Lower lobe of right lung (tissue), 2 donors: ENCODE data around the gene MAGI2. TPM values are rescaled to one million over a fixed set of nuclear protein-coding genes. Genes with fewer than 3 reads are reported as not detected.

ENCODE experiments used
- ATAC-seq, 2 donors: fragments of 200-7000 bp; cut with Tn5 transposase; one replicate each; pipeline ENCODE4 v1.9.1; 2020 to 2022; ENCODE audit warnings: mild to moderate bottlenecking in 2 of 2, moderate library complexity in 2 of 2
- DNase-seq: peaks from one replicate; pipeline ENCODE4 v3.0.0-alpha.2; 2020
- H3K27ac ChIP-seq: fragments of 200-600 bp; one replicate; pipeline ENCODE4 v1.8.0; 2022
- H3K27me3 ChIP-seq: fragments of 200-600 bp; one replicate; pipeline ENCODE4 v1.8.0; 2022; ENCODE audit warnings: low read depth
- H3K36me3 ChIP-seq: fragments of 200-600 bp; one replicate; pipeline ENCODE4 v1.8.0; 2022; ENCODE audit warnings: mild to moderate bottlenecking
- H3K4me1 ChIP-seq: fragments of 200-600 bp; one replicate; pipeline ENCODE4 v1.8.0; 2022
- H3K4me3 ChIP-seq: fragments of 200-600 bp; one replicate; pipeline ENCODE4 v1.8.0; 2022; ENCODE audit warnings: mild to moderate bottlenecking
- H3K9me3 ChIP-seq: fragments of 200-600 bp; one replicate; pipeline ENCODE4 v1.8.0; 2022
- intact Hi-C: fragments of 100-400 bp; cut with DNase I; formaldehyde crosslinking; loops from one replicate; pipeline ENCODE4 v1.11.0; 2022
- total RNA-seq: library from RNA; stranded (reverse); fragmentation: NEBNext Ultra II Directional; extraction: Animal tissue kit (Norgen Biotek cat#: 25700); gene quantifications from one replicate; pipeline ENCODE4 v1.2.1, GENCODE V29; 2021
- TF ChIP-seq, protein P1 (sequence below): fragments of 200-600 bp; IDR thresholded peaks from one replicate; pipeline ENCODE4 v1.8.0; 2022; ENCODE audit warnings: antibody characterized with exemption, mild to moderate bottlenecking
- donor health status: DM: no; HTN: yes; CAD: no; lungs with severe emphysema.

Gene MAGI2
- total RNA-seq, 1 donor from 2014 or later, result 15.3 TPM

DNA sequence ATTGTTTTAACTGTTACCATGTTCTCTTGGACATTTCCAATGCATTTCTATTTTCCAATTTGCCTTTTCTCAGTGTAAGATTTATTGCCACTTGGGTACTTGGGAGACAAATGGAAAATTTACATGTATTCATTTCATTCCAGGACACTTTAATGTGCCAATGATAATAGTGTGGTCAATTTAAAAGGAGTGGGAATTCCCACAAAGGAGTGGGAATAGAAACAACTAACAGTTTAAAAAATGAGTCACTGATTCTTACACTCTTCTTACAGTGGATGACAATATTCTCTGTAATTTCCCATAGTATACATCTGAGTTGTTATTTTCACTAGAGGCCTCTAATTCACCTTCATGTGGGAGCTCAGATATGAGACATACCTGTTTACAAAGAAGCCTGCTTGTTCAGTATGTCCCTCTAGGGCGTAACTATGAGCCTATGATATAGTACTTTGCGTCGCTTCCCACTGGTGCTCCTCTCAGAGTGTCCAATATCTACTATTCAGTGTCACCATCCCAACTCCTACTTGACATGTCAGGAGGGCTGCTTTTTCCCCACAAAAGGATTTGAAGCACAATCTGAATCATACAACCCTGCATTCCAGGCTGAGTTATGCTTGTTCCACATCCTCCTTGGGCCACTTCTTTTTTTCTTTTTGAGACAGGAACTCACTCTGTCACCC is 1353.6 kb downstream of the MAGI2 start:
- Histone ChIP-seq H3K27me3 (no peaks in the 10 kb centered on the region), H3K27ac (no peak overlapping the region), H3K36me3 (no peaks in the 10 kb centered on the region), H3K4me3 (no peak overlapping the region), H3K9me3 (no peaks in the 10 kb centered on the region), H3K4me1 (no peaks in the 10 kb centered on the region)
- intact Hi-C loops, result no loop called here
- ATAC-seq, result no peak
- no peak for DNase-seq
- TF ChIP-seq, protein P1, sequence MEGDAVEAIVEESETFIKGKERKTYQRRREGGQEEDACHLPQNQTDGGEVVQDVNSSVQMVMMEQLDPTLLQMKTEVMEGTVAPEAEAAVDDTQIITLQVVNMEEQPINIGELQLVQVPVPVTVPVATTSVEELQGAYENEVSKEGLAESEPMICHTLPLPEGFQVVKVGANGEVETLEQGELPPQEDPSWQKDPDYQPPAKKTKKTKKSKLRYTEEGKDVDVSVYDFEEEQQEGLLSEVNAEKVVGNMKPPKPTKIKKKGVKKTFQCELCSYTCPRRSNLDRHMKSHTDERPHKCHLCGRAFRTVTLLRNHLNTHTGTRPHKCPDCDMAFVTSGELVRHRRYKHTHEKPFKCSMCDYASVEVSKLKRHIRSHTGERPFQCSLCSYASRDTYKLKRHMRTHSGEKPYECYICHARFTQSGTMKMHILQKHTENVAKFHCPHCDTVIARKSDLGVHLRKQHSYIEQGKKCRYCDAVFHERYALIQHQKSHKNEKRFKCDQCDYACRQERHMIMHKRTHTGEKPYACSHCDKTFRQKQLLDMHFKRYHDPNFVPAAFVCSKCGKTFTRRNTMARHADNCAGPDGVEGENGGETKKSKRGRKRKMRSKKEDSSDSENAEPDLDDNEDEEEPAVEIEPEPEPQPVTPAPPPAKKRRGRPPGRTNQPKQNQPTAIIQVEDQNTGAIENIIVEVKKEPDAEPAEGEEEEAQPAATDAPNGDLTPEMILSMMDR, result no peak

DNA sequence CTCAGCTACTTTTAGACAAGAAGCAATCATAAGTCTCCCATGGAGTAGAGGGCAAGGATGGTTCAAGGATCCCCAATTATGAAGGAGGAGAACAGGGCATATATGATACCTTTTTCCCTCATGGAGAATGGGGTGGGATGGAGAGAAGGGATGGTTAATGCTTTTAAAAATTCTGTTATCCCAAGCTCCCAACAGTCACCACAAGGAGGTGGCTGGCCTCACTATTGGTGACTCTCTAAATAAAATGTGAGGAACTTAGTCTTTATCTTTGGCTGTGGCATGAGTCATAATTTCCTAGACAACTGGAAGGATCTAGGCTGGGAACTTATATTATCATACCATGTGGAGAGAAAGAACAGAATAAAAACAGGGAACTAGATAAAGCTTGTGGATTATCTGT is 1357.9 kb downstream of the MAGI2 start:
- TF ChIP-seq, protein P1, result no peak
- no peak for ATAC-seq
- Histone ChIP-seq H3K27me3 (no peaks in the 10 kb centered on the region), H3K9me3 (no peaks in the 10 kb centered on the region), H3K4me1 (no peaks in the 10 kb centered on the region), H3K27ac (no peak overlapping the region), H3K4me3 (no peak overlapping the region), H3K36me3 (no peaks in the 10 kb centered on the region)
- intact Hi-C loops, result no loop called here
- DNase-seq, result no peak

DNA sequence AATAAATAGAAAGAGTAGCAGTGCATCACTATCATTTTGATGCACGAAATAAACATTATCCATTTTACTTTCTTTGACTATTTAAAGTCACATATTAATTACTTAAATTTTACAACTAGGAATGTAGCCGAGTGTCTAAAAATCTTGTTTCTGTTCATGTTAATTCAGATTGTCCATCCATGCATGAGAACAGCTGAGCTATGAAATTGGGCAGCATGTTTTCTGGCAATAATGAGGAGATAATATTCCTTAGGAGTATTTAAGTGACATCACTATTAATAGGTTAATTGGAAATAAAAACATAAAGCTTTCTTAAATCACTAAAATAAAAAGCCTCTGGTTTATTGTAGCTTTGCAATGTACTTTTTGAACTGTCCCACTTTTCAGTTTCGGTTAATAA is 1361.1 kb downstream of the MAGI2 start:
- no peak overlapping the region for H3K4me3 ChIP-seq
- H3K4me1 ChIP-seq, result no peaks in the 10 kb centered on the region
- no peaks in the 10 kb centered on the region for H3K9me3 ChIP-seq
- H3K27me3 ChIP-seq, result no peaks in the 10 kb centered on the region
- H3K36me3 ChIP-seq, result no peaks in the 10 kb centered on the region
- ATAC-seq, result no peak
- TF ChIP-seq, protein P1, result no peak
- H3K27ac ChIP-seq, result no peak overlapping the region
- no peak for DNase-seq
- intact Hi-C loops, result no loop called here

DNA sequence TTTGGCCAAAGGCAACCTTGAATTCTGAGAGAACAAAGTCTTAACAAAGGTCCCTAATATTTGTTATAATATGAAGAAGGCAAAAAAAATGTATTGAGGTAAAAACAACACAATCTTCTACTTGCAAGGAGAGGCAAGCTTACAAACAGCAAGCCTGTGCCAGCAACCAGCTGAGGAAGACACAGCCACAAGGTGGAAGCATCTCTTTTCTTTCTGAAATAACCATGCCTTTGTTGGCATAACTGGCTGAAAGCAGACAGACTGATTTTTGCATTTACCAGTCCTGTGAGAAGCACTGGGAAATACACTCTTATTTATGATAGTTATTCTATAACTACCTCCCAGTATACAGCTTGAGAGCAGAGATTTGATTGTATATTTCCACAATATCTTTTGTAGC is 1362.9 kb downstream of the MAGI2 start:
- no peaks in the 10 kb centered on the region for H3K36me3 ChIP-seq
- H3K4me1 ChIP-seq, result no peaks in the 10 kb centered on the region
- no peak overlapping the region for H3K27ac ChIP-seq
- no peak overlapping the region for H3K4me3 ChIP-seq
- DNase-seq (no peak), ATAC-seq (no peak)
- no peaks in the 10 kb centered on the region for H3K9me3 ChIP-seq
- TF ChIP-seq, protein P1, result no peak
- intact Hi-C loops, result no loop called here
- H3K27me3 ChIP-seq, result no peaks in the 10 kb centered on the region

DNA sequence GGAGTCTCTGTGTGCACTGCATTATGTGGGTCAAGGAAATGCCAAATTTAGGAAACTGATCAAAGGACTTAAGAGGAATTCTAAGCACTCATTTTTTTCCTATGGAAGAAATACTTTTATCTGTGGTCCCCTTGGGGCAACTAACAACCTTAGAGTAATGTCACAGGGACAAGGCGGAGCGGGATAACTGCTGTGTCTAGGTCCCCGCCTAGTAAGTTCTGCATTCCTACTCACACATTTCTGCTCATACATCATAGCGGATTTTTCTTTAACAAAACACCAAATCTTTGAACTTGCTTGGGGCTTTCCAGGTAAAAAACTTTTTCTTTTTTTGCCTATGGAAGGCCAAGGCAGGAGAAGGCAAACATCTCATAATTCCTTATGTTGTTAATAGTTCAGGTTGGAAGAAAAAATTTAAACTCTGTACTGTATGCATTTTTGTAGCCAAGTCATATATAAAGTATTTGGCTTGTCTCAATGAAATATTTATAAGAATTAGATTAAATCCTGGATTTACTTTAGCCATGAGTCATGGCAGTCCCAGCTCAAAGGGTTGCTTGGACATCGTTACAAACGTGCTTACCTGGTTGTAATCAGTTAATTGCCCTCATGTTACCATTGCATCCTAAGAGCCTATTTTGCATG is 1369.9 kb downstream of the MAGI2 start:
- Histone ChIP-seq H3K27me3 (no peaks in the 10 kb centered on the region), H3K27ac (no peak overlapping the region), H3K9me3 (no peaks in the 10 kb centered on the region), H3K4me1 (no peaks in the 10 kb centered on the region), H3K4me3 (no peak overlapping the region), H3K36me3 (no peaks in the 10 kb centered on the region)
- no peak for ATAC-seq
- no peak for DNase-seq
- TF ChIP-seq, protein P1, result no peak
- intact Hi-C loops, result no loop called here
